H9 (cell line): Measurements from ENCODE around the gene SAG. TPM values are rescaled to one million over a fixed set of nuclear protein-coding genes. Genes with fewer than 3 reads are reported as not detected.

Source experiments
- DNase-seq: peaks from one replicate; pipeline ENCODE4 v3.0.0-alpha.2; 2017
- H2AFZ ChIP-seq: one replicate; pipeline ENCODE4 v1.6.1; 2013; ENCODE audit warnings: mild to moderate bottlenecking, low read length, control low read depth, moderate library complexity
- H2AK5ac ChIP-seq: 2 replicates; pipeline ENCODE4 v1.6.1; 2013; ENCODE audit warnings: low read length, control low read depth, mixed read lengths; ENCODE audit not compliant: insufficient read length
- H2BK120ac ChIP-seq: one replicate; pipeline ENCODE4 v1.6.1; 2013; ENCODE audit warnings: low read depth, mild to moderate bottlenecking, low read length, control low read depth, inconsistent platforms; ENCODE audit not compliant: poor library complexity, severe bottlenecking
- H2BK12ac ChIP-seq: 2 replicates; pipeline ENCODE4 v1.6.1; 2013; ENCODE audit warnings: low read length, control low read depth, mixed read lengths, low read depth; ENCODE audit not compliant: insufficient read length
- H2BK15ac ChIP-seq: 2 replicates; pipeline ENCODE4 v1.6.1; 2013; ENCODE audit warnings: low read depth, low read length, control low read depth
- H2BK20ac ChIP-seq: one replicate; pipeline ENCODE4 v1.6.1; 2013; ENCODE audit warnings: low read depth, mild to moderate bottlenecking, low read length, control low read depth, inconsistent platforms; ENCODE audit not compliant: poor library complexity, severe bottlenecking
- H2BK5ac ChIP-seq: 2 replicates; pipeline ENCODE4 v1.6.1; 2013; ENCODE audit warnings: low read length, control low read depth, mixed read lengths; ENCODE audit not compliant: insufficient read length
- H3K14ac ChIP-seq: 2 replicates; pipeline ENCODE4 v1.6.1; 2013; ENCODE audit warnings: low read length, control low read depth; ENCODE audit not compliant: insufficient read depth
- H3K18ac ChIP-seq: 2 replicates; pipeline ENCODE4 v1.6.1; 2013; ENCODE audit warnings: low read depth, mild to moderate bottlenecking, mixed read lengths, low read length, control low read depth; ENCODE audit not compliant: insufficient read length
- H3K23ac ChIP-seq: 2 replicates; pipeline ENCODE4 v1.6.1; 2013; ENCODE audit warnings: low read length, control low read depth, mixed read lengths, low read depth; ENCODE audit not compliant: insufficient read length
- H3K23me2 ChIP-seq: 2 replicates; pipeline ENCODE4 v1.6.1; 2013; ENCODE audit warnings: low read depth, mild to moderate bottlenecking, mixed read lengths, low read length, control low read depth; ENCODE audit not compliant: insufficient read length, poor library complexity, severe bottlenecking
- H3K27ac ChIP-seq: 2 replicates; pipeline ENCODE4 v1.5.1; 2013; ENCODE audit warnings: low read length, control low read depth, mixed read lengths, low read depth; ENCODE audit not compliant: insufficient read length
- H3K27me3 ChIP-seq: 2 replicates; pipeline ENCODE4 v1.6.1; 2013; ENCODE audit warnings: low read length, control low read depth, inconsistent platforms; ENCODE audit not compliant: insufficient read depth
- H3K4ac ChIP-seq: 2 replicates; pipeline ENCODE4 v1.6.1; 2013; ENCODE audit warnings: low read depth, mild to moderate bottlenecking, control low read depth, inconsistent platforms, low read length, moderate library complexity
- H3K4me1 ChIP-seq: 2 replicates; pipeline ENCODE4 v1.6.1; 2013; ENCODE audit warnings: low read length, control low read depth, inconsistent platforms; ENCODE audit not compliant: insufficient read depth
- H3K4me2 ChIP-seq: 2 replicates; pipeline ENCODE4 v1.6.1; 2013; ENCODE audit warnings: low read length, control low read depth, mixed read lengths; ENCODE audit not compliant: insufficient read length, insufficient read depth
- H3K56ac ChIP-seq: 2 replicates; pipeline ENCODE4 v1.6.1; 2013; ENCODE audit warnings: low read depth, mild to moderate bottlenecking, mixed read lengths, low read length, control low read depth; ENCODE audit not compliant: insufficient read length
- H3K79me1 ChIP-seq: 2 replicates; pipeline ENCODE4 v1.6.1; 2013; ENCODE audit warnings: low read depth, mild to moderate bottlenecking, moderate library complexity, low read length, control low read depth, inconsistent platforms; ENCODE audit not compliant: insufficient read depth, poor library complexity, severe bottlenecking
- H3K79me2 ChIP-seq: 2 replicates; pipeline ENCODE4 v1.6.1; 2013; ENCODE audit warnings: low read length, control low read depth, inconsistent platforms; ENCODE audit not compliant: insufficient read depth
- H3K9ac ChIP-seq: 2 replicates; pipeline ENCODE4 v1.6.1; 2013; ENCODE audit warnings: low read length, control low read depth, mixed read lengths; ENCODE audit not compliant: insufficient read length; ENCODE audit errors: extremely low read depth
- H3K9me3 ChIP-seq: one replicate; pipeline ENCODE4 v1.6.1; 2013; ENCODE audit warnings: low read depth, low read length, inconsistent platforms; ENCODE audit not compliant: control insufficient read depth
- H3T11ph ChIP-seq: one replicate; pipeline ENCODE4 v1.6.1; 2013; ENCODE audit warnings: mild to moderate bottlenecking, low read length, control low read depth, inconsistent platforms
- H4K20me1 ChIP-seq: one replicate; pipeline ENCODE4 v1.6.1; 2013; ENCODE audit not compliant: control insufficient read depth, insufficient read length, insufficient read depth
- H4K5ac ChIP-seq: 2 replicates; pipeline ENCODE4 v1.6.1; 2013; ENCODE audit warnings: low read depth, mild to moderate bottlenecking, mixed read lengths, low read length, control low read depth; ENCODE audit not compliant: insufficient read length
- H4K8ac ChIP-seq: replicated peaks from 2 replicates; pipeline ENCODE4 v1.6.1; 2013; ENCODE audit warnings: low read length, control low read depth, mixed read lengths, low read depth; ENCODE audit not compliant: insufficient read length
- H4K91ac ChIP-seq: 2 replicates; pipeline ENCODE4 v1.6.1; 2013; ENCODE audit warnings: low read depth, mild to moderate bottlenecking, moderate library complexity, mixed read lengths, low read length, control low read depth; ENCODE audit not compliant: insufficient read length
- H3K27ac Mint-ChIP-seq, 3 experiments: 2 replicates in 2 of 3; 3 replicates in 1 of 3; pipeline ENCODE4 v1.8.0; 2020 to 2021; ENCODE audit warnings: mixed read lengths in 3 of 3, mild to moderate bottlenecking in 1 of 3, moderate library complexity in 1 of 3
- H3K27me3 Mint-ChIP-seq: 2 replicates; pipeline ENCODE4 v1.8.0; 2021; ENCODE audit warnings: low read depth, mild to moderate bottlenecking, moderate library complexity, mixed read lengths
- H3K36me3 Mint-ChIP-seq, 3 experiments: 2 replicates in 2 of 3; 3 replicates in 1 of 3; pipeline ENCODE4 v1.8.0; 2020 to 2021; ENCODE audit warnings: low read depth in 3 of 3, mixed read lengths in 3 of 3; ENCODE audit not compliant: insufficient read depth in 1 of 3
- H3K4me1 Mint-ChIP-seq, 2 experiments: 2 replicates each; pipeline ENCODE4 v1.8.0; 2020; ENCODE audit warnings: mixed read lengths in 2 of 2
- H3K4me3 Mint-ChIP-seq, 2 experiments: 2 replicates in 1 of 2; 3 replicates in 1 of 2; pipeline ENCODE4 v1.8.0; 2020 to 2021; ENCODE audit warnings: mild to moderate bottlenecking in 2 of 2, mixed read lengths in 2 of 2, moderate library complexity in 1 of 2
- H3K9me3 Mint-ChIP-seq, 2 experiments: 2 replicates in 1 of 2; 3 replicates in 1 of 2; pipeline ENCODE4 v1.8.0; 2020; ENCODE audit warnings: mild to moderate bottlenecking in 2 of 2, mixed read lengths in 2 of 2, moderate library complexity in 1 of 2
- WGBS: extraction: QIAGEN DNeasy Blood & Tissue Kit; methylation state at CpG from one replicate; pipeline ENCODE4 v1.1.7; 2013; ENCODE audit warnings: missing lambda C conversion rate, low lambda C conversion rate, mixed read lengths; ENCODE audit not compliant: insufficient read length; ENCODE audit errors: extremely low coverage; 5-methylcytosine and 5-hydroxymethylcytosine counted together
- total RNA-seq: library from RNA; stranded (reverse); gene quantifications from 2 replicates; pipeline ENCODE4 v1.2.1, GENCODE V29; 2021
- TF ChIP-seq, protein P1 (sequence below): fragments of 200-600 bp; sonication (generic); conservative IDR thresholded peaks from 3 replicates; pipeline ENCODE4 v1.8.0; 2021; ENCODE audit warnings: antibody characterized with exemption, mild to moderate bottlenecking

Gene SAG
- total RNA-seq, 1 experiment from 2014 or later: not detected

DNA sequence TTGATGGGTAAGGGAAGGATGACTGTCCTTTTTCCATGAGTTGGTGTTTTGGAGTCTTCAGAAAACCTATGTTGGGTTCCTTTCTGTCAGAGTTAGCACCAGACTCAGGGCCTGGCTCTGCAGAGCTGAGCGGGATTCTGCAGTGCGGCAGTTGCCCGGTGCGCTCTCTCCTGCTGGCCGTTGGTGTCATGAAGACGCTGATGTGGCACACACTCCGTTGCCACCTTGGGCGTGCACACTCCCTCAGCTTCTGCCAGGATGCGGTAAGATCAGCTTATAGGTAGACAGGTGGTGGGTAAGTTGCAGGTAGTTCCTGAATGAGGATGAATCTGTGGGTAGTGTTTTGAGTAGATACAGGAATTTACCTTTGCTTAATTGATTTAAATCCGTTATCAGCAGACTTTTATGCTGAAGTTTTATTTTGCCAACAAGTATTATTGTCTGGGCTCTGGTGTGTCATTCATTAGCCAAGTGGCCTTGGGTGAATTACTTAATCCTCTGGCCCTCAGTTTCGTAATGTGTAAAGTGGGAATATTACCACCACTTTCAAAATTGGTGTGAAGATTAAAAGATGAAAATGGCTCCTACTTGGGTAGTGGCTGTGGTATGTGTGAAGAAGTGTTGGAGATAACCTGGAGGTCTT is 73.5 kb downstream of the SAG start:
- Histone ChIP-seq H2AFZ (no peak overlapping the region), H3K9ac (no peak overlapping the region), H2BK5ac (no peak overlapping the region), H3K23me2 (no peaks in the 10 kb centered on the region), H3K27ac (no peak overlapping the region), H4K20me1 (no peaks in the 10 kb centered on the region), H3K18ac (no peak overlapping the region), H3K4me2 (no peak overlapping the region), H3K23ac (no peak overlapping the region), H3K4me1 (no peaks in the 10 kb centered on the region), H4K91ac (no peak overlapping the region), H4K5ac (no peak overlapping the region), H4K8ac (no peak overlapping the region), H3K27me3 (no peaks in the 10 kb centered on the region), H3K56ac (no peak overlapping the region), H3K79me1 (no peaks in the 10 kb centered on the region), H3T11ph (no peak overlapping the region), H3K14ac (no peak overlapping the region), H2BK15ac (no peak overlapping the region), H2AK5ac (no peak overlapping the region), H3K9me3 (no peaks in the 10 kb centered on the region), H2BK120ac (no peak overlapping the region), H2BK12ac (no peak overlapping the region), H2BK20ac (no peak overlapping the region), H3K4ac (no peak overlapping the region), H3K79me2 (no peaks in the 10 kb centered on the region; the same call in 1 of the 2 replicates)
- H3K4me3 Mint-ChIP-seq: no peak overlapping the region
- peaks cover 14 to 33% of the 10 kb centered on the region in 2 experiments for H3K4me1 Mint-ChIP-seq
- TF ChIP-seq, protein P1, sequence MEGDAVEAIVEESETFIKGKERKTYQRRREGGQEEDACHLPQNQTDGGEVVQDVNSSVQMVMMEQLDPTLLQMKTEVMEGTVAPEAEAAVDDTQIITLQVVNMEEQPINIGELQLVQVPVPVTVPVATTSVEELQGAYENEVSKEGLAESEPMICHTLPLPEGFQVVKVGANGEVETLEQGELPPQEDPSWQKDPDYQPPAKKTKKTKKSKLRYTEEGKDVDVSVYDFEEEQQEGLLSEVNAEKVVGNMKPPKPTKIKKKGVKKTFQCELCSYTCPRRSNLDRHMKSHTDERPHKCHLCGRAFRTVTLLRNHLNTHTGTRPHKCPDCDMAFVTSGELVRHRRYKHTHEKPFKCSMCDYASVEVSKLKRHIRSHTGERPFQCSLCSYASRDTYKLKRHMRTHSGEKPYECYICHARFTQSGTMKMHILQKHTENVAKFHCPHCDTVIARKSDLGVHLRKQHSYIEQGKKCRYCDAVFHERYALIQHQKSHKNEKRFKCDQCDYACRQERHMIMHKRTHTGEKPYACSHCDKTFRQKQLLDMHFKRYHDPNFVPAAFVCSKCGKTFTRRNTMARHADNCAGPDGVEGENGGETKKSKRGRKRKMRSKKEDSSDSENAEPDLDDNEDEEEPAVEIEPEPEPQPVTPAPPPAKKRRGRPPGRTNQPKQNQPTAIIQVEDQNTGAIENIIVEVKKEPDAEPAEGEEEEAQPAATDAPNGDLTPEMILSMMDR: no peak
- no CpG with 5 or more reads among the region's 11 CpGs for WGBS
- no peak for DNase-seq
- H3K36me3 Mint-ChIP-seq: peaks cover 5 to 7% (median 6%) of the 10 kb centered on the region in 3 experiments; a peak in 6 of 7 replicates
- H3K9me3 Mint-ChIP-seq: no peaks in the 10 kb centered on the region
- no peak overlapping the region for H3K27ac Mint-ChIP-seq
- no peaks in the 10 kb centered on the region for H3K27me3 Mint-ChIP-seq
